ENCODE results near the gene TPPP. TPM values are rescaled to one million over a fixed set of nuclear protein-coding genes. Genes with fewer than 3 reads are reported as not detected.

TPPP gene
- total and polyA plus RNA-seq, 2 experiments from 2014 or later = 0.48 to 1.4 TPM

DNA sequence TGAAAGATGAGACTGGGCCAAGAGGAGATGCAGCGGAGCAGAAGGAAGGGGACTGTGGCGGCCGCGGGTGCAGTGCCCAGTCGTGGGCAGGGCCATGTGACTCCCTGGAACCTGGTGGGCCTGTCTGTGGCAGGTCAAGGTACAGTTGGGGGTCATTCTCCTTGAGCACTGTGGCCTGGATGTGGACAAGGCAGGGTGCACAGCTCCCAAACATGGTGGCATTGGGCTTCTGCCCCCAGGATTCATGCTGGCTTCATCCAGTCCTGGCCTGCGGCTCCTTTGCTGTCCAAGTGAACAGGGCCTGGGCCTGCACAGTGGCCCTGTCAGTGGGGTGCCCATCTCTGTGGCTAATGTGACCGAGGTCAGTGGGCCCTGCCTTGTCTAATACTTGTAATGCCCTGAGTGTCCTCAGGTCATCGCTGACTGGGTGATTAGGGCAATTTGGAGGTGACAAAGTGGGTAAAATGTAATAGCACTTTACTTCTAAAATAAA is 41.1 kb downstream of the TPPP start:
- no peak overlapping the region for H3K4me2 ChIP-seq
- H3K27ac Mint-ChIP-seq = no peak overlapping the region
- no peak overlapping the region for H3K4me3 ChIP-seq
- no peaks in the 10 kb centered on the region for H3K4me1 Mint-ChIP-seq
- peaks cover 4% of the 10 kb centered on the region; the same call in 1 of the 2 replicates for H3K79me2 ChIP-seq (replicated peaks; ENCODE audit: insufficient read depth)
- H2AFZ ChIP-seq = no peak overlapping the region
- peaks cover 21% of the 10 kb centered on the region for H3K36me3 ChIP-seq (ENCODE audit: insufficient read depth)
- DNase-seq (ENCODE audit: low spot score) (no peak), ATAC-seq (no peak)
- no peaks in the 10 kb centered on the region for H3K4me1 ChIP-seq (ENCODE audit: insufficient read depth)
- H3K27me3 ChIP-seq (ENCODE audit: insufficient read depth) = no peaks in the 10 kb centered on the region
- no peak overlapping the region for H3K4me3 Mint-ChIP-seq
- H3K9me3 Mint-ChIP-seq = peaks cover 7% of the 10 kb centered on the region; the same call in 2 of the 3 replicates
- peaks cover 15% of the 10 kb centered on the region for H3K36me3 Mint-ChIP-seq (ENCODE audit: low read depth)
- no peaks in the 10 kb centered on the region; the same call in 1 of the 2 replicates for H4K20me1 ChIP-seq (replicated peaks; ENCODE audit: insufficient read depth)
- TF ChIP-seq, protein P1, sequence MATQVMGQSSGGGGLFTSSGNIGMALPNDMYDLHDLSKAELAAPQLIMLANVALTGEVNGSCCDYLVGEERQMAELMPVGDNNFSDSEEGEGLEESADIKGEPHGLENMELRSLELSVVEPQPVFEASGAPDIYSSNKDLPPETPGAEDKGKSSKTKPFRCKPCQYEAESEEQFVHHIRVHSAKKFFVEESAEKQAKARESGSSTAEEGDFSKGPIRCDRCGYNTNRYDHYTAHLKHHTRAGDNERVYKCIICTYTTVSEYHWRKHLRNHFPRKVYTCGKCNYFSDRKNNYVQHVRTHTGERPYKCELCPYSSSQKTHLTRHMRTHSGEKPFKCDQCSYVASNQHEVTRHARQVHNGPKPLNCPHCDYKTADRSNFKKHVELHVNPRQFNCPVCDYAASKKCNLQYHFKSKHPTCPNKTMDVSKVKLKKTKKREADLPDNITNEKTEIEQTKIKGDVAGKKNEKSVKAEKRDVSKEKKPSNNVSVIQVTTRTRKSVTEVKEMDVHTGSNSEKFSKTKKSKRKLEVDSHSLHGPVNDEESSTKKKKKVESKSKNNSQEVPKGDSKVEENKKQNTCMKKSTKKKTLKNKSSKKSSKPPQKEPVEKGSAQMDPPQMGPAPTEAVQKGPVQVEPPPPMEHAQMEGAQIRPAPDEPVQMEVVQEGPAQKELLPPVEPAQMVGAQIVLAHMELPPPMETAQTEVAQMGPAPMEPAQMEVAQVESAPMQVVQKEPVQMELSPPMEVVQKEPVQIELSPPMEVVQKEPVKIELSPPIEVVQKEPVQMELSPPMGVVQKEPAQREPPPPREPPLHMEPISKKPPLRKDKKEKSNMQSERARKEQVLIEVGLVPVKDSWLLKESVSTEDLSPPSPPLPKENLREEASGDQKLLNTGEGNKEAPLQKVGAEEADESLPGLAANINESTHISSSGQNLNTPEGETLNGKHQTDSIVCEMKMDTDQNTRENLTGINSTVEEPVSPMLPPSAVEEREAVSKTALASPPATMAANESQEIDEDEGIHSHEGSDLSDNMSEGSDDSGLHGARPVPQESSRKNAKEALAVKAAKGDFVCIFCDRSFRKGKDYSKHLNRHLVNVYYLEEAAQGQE (IDR thresholded peaks at IDR 0.05; ENCODE audit: unreplicated experiment) = no peak
- TF ChIP-seq JUNB (IDR thresholded peaks at IDR 0.05; ENCODE audit: unreplicated experiment) = no peak
- TF ChIP-seq ZNF462 (CRISPR knock-in tag; IDR thresholded peaks at IDR 0.05) = no peak
- no peak for TF ChIP-seq EZH2 (IDR thresholded peaks at IDR 0.05; ENCODE audit: low read depth, unreplicated experiment)
- no peaks in the 10 kb centered on the region for H3K9me2 ChIP-seq (ENCODE audit: insufficient read depth)
- H3F3A ChIP-seq (replicated peaks; ENCODE audit: low read depth) = peaks cover 10% of the 10 kb centered on the region
- H3K27ac ChIP-seq (ENCODE audit: low read depth) = no peak overlapping the region
- H3K27me3 Mint-ChIP-seq (ENCODE audit: insufficient read depth, low read depth, poor library complexity) = peaks cover 7% of the 10 kb centered on the region

All from GM23338 (cell line).